Upper lobe of left lung (tissue), 4 donors: ENCODE data around the gene SPTB.

Experiments used
- POLR2A ChIP-seq, 4 donors: fragments of 450-650 bp; IDR thresholded peaks; one replicate each; pipeline ENCODE4 v1.5.1; 2016 to 2017; ENCODE audit warnings: antibody characterized with exemption in 4 of 4, mild to moderate bottlenecking in 2 of 4
- POLR2AphosphoS5 ChIP-seq, 2 donors: sonication (generic); formaldehyde crosslinking; IDR thresholded peaks; one replicate each; pipeline ENCODE4 v1.5.1; 2017; ENCODE audit warnings: antibody characterized with exemption in 2 of 2

DNA sequence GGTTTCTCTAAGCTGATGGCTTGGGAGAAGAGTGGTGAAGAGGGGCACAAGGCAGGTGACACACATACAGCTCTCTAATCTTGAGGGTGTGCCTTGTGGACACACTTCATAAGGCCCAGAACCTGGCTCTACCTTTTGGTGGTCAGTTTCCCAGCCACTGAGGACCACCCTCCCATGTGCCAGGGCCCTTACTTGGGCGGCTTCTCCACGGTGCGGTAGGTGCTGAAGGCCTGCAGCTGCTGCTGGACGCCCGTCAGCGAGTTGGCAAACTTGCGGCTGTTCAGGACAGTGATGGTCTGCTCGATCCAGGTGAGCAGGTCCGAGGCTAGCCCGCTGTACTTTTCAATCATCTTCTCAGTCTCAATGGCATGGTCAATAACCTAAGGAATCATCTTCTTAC is 80.2 kb downstream of the SPTB start:
- TF ChIP-seq POLR2AphosphoS5 (IDR thresholded peaks at IDR 0.05) = no peak
- no peak for TF ChIP-seq POLR2A (IDR thresholded peaks at IDR 0.05)
